HCT116 (cell line): Measurements from ENCODE around the gene TAPT1.

Experiments used
- EZH2 ChIP-seq: fragments of 200-600 bp; sonication (generic); IDR thresholded peaks from 2 replicates; pipeline ENCODE4 v1.6.1; 2017; ENCODE audit warnings: antibody characterized with exemption, mixed run types
- POLR2A ChIP-seq: IDR thresholded peaks from 2 replicates; pipeline ENCODE4 v1.7.0; 2011; ENCODE audit warnings: borderline replicate concordance; ENCODE audit not compliant: insufficient read depth, insufficient read length; ENCODE audit errors: extremely low read depth
- POLR2AphosphoS5 ChIP-seq: IDR thresholded peaks from 2 replicates; pipeline ENCODE4 v1.6.1; 2011; ENCODE audit warnings: mild to moderate bottlenecking, low read depth, low read length, moderate library complexity
- RAD21 ChIP-seq: IDR thresholded peaks from 2 replicates; pipeline ENCODE4 v1.6.1; 2012; ENCODE audit warnings: low read depth, mild to moderate bottlenecking
- SP1 ChIP-seq: IDR thresholded peaks from 2 replicates; pipeline ENCODE4 v1.6.1; 2012; ENCODE audit warnings: low read depth
- YY1 ChIP-seq: IDR thresholded peaks from 2 replicates; pipeline ENCODE4 v1.6.1; 2011; ENCODE audit warnings: low read length, low read depth, moderate library complexity, mild to moderate bottlenecking; ENCODE audit not compliant: insufficient replicate concordance; ENCODE audit errors: extremely low read depth
- ZNF274 ChIP-seq: fragments of 200-500 bp; sonication (Bioruptor generic); IDR thresholded peaks from 2 replicates; pipeline ENCODE4 v1.6.1; 2014; ENCODE audit warnings: mild to moderate bottlenecking, low read depth, low read length, inconsistent platforms
- TF ChIP-seq, protein P1 (sequence below), 3 experiments: fragments of 200-600 bp in 1 of 3; sonication (generic) in 1 of 3; IDR thresholded peaks in 2 of 3; conservative IDR thresholded peaks in 1 of 3; 2 replicates each; pipeline ENCODE4 v1.5.1; 2012 to 2017; ENCODE audit warnings: low read depth in 2 of 3, low read length in 2 of 3, antibody characterized with exemption in 1 of 3, borderline replicate concordance in 1 of 3, control low read depth in 1 of 3, mild to moderate bottlenecking in 1 of 3, mixed read lengths in 1 of 3, mixed run types in 1 of 3, moderate library complexity in 1 of 3; ENCODE audit not compliant: insufficient read depth in 1 of 3
- TF ChIP-seq, protein P2 (sequence below): IDR thresholded peaks from 2 replicates; pipeline ENCODE4 v1.6.1; 2012; ENCODE audit warnings: low read depth
- TF ChIP-seq, protein P3 (sequence below): IDR thresholded peaks from 2 replicates; pipeline ENCODE4 v1.6.1; 2012

DNA sequence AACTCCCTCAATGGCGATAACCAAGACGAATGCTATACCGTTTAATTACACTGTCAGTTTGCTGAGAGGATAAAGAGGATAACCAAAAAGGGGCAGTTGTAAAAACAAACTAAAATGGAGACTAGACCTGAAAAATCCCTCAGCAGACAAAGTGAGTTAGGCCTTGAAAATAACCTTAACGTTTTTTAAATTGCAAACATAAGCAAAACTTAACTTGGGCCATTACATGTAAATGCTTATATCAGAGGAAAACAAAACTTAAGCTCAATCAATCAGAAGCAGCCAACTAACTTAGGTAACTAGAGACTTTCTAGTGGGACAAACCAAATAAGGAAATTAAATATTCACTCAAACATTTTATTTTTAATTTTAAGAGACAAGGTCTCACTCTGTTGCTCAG lies 17.0 kb upstream of the TAPT1 start:
- TF ChIP-seq SP1 (no peak), YY1 (no peak), POLR2A (no peak), POLR2AphosphoS5 (no peak), ZNF274 (no peak), EZH2 (no peak), RAD21 (no peak)
- TF ChIP-seq, protein P1, sequence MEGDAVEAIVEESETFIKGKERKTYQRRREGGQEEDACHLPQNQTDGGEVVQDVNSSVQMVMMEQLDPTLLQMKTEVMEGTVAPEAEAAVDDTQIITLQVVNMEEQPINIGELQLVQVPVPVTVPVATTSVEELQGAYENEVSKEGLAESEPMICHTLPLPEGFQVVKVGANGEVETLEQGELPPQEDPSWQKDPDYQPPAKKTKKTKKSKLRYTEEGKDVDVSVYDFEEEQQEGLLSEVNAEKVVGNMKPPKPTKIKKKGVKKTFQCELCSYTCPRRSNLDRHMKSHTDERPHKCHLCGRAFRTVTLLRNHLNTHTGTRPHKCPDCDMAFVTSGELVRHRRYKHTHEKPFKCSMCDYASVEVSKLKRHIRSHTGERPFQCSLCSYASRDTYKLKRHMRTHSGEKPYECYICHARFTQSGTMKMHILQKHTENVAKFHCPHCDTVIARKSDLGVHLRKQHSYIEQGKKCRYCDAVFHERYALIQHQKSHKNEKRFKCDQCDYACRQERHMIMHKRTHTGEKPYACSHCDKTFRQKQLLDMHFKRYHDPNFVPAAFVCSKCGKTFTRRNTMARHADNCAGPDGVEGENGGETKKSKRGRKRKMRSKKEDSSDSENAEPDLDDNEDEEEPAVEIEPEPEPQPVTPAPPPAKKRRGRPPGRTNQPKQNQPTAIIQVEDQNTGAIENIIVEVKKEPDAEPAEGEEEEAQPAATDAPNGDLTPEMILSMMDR (IDR thresholded peaks at IDR 0.05 in 2 of 3, conservative IDR thresholded peaks at IDR 0.05 in 1 of 3; ENCODE audit: borderline replicate concordance in 1 of 3, insufficient read depth in 1 of 3, low read depth in 2 of 3, low read length in 2 of 3): no peak
- TF ChIP-seq, protein P2, sequence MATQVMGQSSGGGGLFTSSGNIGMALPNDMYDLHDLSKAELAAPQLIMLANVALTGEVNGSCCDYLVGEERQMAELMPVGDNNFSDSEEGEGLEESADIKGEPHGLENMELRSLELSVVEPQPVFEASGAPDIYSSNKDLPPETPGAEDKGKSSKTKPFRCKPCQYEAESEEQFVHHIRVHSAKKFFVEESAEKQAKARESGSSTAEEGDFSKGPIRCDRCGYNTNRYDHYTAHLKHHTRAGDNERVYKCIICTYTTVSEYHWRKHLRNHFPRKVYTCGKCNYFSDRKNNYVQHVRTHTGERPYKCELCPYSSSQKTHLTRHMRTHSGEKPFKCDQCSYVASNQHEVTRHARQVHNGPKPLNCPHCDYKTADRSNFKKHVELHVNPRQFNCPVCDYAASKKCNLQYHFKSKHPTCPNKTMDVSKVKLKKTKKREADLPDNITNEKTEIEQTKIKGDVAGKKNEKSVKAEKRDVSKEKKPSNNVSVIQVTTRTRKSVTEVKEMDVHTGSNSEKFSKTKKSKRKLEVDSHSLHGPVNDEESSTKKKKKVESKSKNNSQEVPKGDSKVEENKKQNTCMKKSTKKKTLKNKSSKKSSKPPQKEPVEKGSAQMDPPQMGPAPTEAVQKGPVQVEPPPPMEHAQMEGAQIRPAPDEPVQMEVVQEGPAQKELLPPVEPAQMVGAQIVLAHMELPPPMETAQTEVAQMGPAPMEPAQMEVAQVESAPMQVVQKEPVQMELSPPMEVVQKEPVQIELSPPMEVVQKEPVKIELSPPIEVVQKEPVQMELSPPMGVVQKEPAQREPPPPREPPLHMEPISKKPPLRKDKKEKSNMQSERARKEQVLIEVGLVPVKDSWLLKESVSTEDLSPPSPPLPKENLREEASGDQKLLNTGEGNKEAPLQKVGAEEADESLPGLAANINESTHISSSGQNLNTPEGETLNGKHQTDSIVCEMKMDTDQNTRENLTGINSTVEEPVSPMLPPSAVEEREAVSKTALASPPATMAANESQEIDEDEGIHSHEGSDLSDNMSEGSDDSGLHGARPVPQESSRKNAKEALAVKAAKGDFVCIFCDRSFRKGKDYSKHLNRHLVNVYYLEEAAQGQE: no peak
- TF ChIP-seq, protein P3, sequence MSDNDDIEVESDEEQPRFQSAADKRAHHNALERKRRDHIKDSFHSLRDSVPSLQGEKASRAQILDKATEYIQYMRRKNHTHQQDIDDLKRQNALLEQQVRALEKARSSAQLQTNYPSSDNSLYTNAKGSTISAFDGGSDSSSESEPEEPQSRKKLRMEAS: no peak
